ENCODE measurements around the gene QRFP.

- TF ChIP-seq CTCF (IDR thresholded peaks at IDR 0.05; ENCODE audit: low read length) (no peak), EZH2 (optimal IDR thresholded peaks at IDR 0.05; ENCODE audit: low read depth, low read length) (no peak)
These were observed 9.0 kb downstream of the QRFP start for GRCh38 chr9:130887494-130888144.
